Testis (tissue), 3 donors: ENCODE data around the gene TCF3. TPM values are rescaled to one million over a fixed set of nuclear protein-coding genes. Genes with fewer than 3 reads are reported as not detected.

Source experiments
- DNase-seq: peaks from one replicate; pipeline ENCODE4 v3.0.0-alpha.2; 2019
- H3K27ac ChIP-seq, 2 donors: fragments of 200-600 bp; sonication (generic); one replicate each; pipeline ENCODE4 v1.5.1; 2019
- H3K27me3 ChIP-seq: fragments of 200-600 bp; sonication (generic); one replicate; pipeline ENCODE4 v1.5.1; 2019
- H3K36me3 ChIP-seq: fragments of 200-600 bp; sonication (generic); one replicate; pipeline ENCODE4 v1.5.1; 2017; ENCODE audit warnings: low read depth; ENCODE audit errors: missing control alignments
- H3K4me1 ChIP-seq: fragments of 200-600 bp; sonication (generic); one replicate; pipeline ENCODE4 v1.5.1; 2019
- H3K4me3 ChIP-seq, 2 donors: fragments of 200-600 bp; sonication (generic); one replicate each; pipeline ENCODE4 v1.5.1; 2017 to 2019
- H3K9me3 ChIP-seq: fragments of 200-600 bp; sonication (generic); one replicate; pipeline ENCODE4 v1.5.1; 2017
- POLR2A ChIP-seq: fragments of 450-650 bp; IDR thresholded peaks from one replicate; pipeline ENCODE4 v1.6.1; 2017; ENCODE audit warnings: antibody characterized with exemption, mild to moderate bottlenecking, moderate library complexity
- WGBS, 2 donors: methylation state at CpG; one replicate each; pipeline ENCODE4 v1.1.5; 2018; 5-methylcytosine and 5-hydroxymethylcytosine counted together
- intact Hi-C: fragments of 100-400 bp; cut with DNase I; formaldehyde crosslinking; loops from one replicate; pipeline ENCODE4 v1.15.1; 2023; ENCODE audit warnings: low total_unique reads
- polyA plus RNA-seq: library from polyadenylated mRNA; stranded (reverse); fragments of 350-450 nt; fragmentation: Illumina TruSeq; extraction: RNeasy Lipid Tissue Mini Kit (QIAGEN cat#74804); gene quantifications from one replicate; pipeline ENCODE4 v1.2.3, GENCODE V29; 2014; ENCODE audit warnings: low read depth, low replicate concordance; ENCODE audit not compliant: insufficient read depth
- total RNA-seq, 2 donors: library from RNA; depleted of rRNA; stranded (reverse); fragments of >200 nt; gene quantifications; one replicate each; pipeline ENCODE4 v1.2.3, GENCODE V29; 2016
- TF ChIP-seq, protein P1 (sequence below), 3 experiments: fragments of 450-650 bp in 2 of 3; fragments of 200-600 bp in 1 of 3; sonication (generic) in 1 of 3; IDR thresholded peaks; one replicate each; pipeline ENCODE4 v1.5.1; 2016 to 2019; ENCODE audit warnings: antibody characterized with exemption in 3 of 3, mild to moderate bottlenecking in 2 of 3, moderate library complexity in 1 of 3

TCF3 gene
- total and polyA plus RNA-seq, 3 donors from 2014 or later: 157 to 423 (median 330) TPM

- 78 to 79% methylated on average over 7 to 11 of the region's 11 CpGs for WGBS, 2 donors
- Histone ChIP-seq H3K4me1 (peaks cover 22% of the 10 kb centered on the region), H3K4me3 (no peak overlapping the region), H3K27me3 (no peaks in the 10 kb centered on the region), H3K9me3 (no peaks in the 10 kb centered on the region), H3K27ac (no peak overlapping the region), H3K36me3 (no peaks in the 10 kb centered on the region)
- intact Hi-C loops: no loop called here
- TF ChIP-seq POLR2A: no peak
- TF ChIP-seq, protein P1, sequence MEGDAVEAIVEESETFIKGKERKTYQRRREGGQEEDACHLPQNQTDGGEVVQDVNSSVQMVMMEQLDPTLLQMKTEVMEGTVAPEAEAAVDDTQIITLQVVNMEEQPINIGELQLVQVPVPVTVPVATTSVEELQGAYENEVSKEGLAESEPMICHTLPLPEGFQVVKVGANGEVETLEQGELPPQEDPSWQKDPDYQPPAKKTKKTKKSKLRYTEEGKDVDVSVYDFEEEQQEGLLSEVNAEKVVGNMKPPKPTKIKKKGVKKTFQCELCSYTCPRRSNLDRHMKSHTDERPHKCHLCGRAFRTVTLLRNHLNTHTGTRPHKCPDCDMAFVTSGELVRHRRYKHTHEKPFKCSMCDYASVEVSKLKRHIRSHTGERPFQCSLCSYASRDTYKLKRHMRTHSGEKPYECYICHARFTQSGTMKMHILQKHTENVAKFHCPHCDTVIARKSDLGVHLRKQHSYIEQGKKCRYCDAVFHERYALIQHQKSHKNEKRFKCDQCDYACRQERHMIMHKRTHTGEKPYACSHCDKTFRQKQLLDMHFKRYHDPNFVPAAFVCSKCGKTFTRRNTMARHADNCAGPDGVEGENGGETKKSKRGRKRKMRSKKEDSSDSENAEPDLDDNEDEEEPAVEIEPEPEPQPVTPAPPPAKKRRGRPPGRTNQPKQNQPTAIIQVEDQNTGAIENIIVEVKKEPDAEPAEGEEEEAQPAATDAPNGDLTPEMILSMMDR (IDR thresholded peaks at IDR 0.05): no peak
- no peak for DNase-seq
Measured at GRCh38 chr19:1610579-1610978, 41.8 kb downstream of the TCF3 start.

- no peaks in the 10 kb centered on the region for H3K36me3 ChIP-seq
- H3K9me3 ChIP-seq: no peaks in the 10 kb centered on the region
- no peak for TF ChIP-seq POLR2A
- TF ChIP-seq, protein P1 (IDR thresholded peaks at IDR 0.05): no peak
- no peaks in the 10 kb centered on the region for H3K27me3 ChIP-seq
- WGBS, 2 donors: 66 to 86% methylated on average over 9 to 16 of the region's 16 CpGs
- intact Hi-C loops: no loop called here
- no peak overlapping the region for H3K4me3 ChIP-seq
- peaks cover 22% of the 10 kb centered on the region for H3K4me1 ChIP-seq
- DNase-seq: no peak
- no peak overlapping the region for H3K27ac ChIP-seq
Measured at GRCh38 chr19:1609680-1610474, 42.5 kb downstream of the TCF3 start.

DNA sequence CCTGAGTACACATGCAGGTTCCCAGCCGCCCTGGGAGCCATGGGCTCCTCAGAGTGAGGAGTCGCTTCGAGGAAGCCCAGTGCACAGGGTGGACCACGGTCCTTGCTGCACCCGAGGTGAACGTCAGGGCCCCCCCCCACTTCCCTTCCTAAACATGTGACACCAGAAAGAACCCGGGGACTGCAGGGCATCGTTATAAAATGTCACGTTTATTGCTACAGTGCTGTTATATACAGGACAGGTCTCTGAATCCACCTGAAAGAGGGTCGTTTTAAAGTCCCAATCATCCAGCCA lies 43.4 kb downstream of the TCF3 start:
- H3K9me3 ChIP-seq: no peaks in the 10 kb centered on the region
- 36 to 47% methylated on average over 10 of the region's 10 CpGs for WGBS, 2 donors
- peaks cover 27% of the 10 kb centered on the region for H3K4me1 ChIP-seq
- no peak for DNase-seq
- no peak overlapping the region for H3K4me3 ChIP-seq
- TF ChIP-seq POLR2A: no peak
- TF ChIP-seq, protein P1 (IDR thresholded peaks at IDR 0.05): no peak
- no peaks in the 10 kb centered on the region for H3K27me3 ChIP-seq
- H3K27ac ChIP-seq: no peak overlapping the region
- intact Hi-C loops: no loop called here
- no peaks in the 10 kb centered on the region for H3K36me3 ChIP-seq

GRCh38 chr19:1608359-1609102 lies 43.9 kb downstream of the TCF3 start:
- Histone ChIP-seq H3K4me1 (peaks cover 32% of the 10 kb centered on the region), H3K36me3 (no peaks in the 10 kb centered on the region), H3K27ac (no peak overlapping the region), H3K27me3 (no peaks in the 10 kb centered on the region), H3K4me3 (no peak overlapping the region), H3K9me3 (no peaks in the 10 kb centered on the region)
- 50 to 70% methylated on average over 9 to 22 of the region's 23 CpGs for WGBS, 2 donors
- no peak for DNase-seq
- TF ChIP-seq POLR2A: no peak
- TF ChIP-seq, protein P1 (IDR thresholded peaks at IDR 0.05): no peak
- intact Hi-C loops: no loop called here
